OCI-LY3 (cell line): ENCODE measurements around the gene TAX1BP1.

Source experiments
- CTCF ChIP-seq: fragments of 200-600, 300-600 bp; sonication (generic); IDR thresholded peaks from 2 replicates; pipeline ENCODE4 v1.5.1; 2014; ENCODE audit warnings: antibody characterized with exemption, low read length, low read depth
- EZH2phosphoT487 ChIP-seq: fragments of 200-600 bp; shearing (Covaris generic); IDR thresholded peaks from 2 replicates; pipeline ENCODE4 v1.6.1; 2018; ENCODE audit warnings: antibody characterized with exemption, mixed run types, low read depth

DNA sequence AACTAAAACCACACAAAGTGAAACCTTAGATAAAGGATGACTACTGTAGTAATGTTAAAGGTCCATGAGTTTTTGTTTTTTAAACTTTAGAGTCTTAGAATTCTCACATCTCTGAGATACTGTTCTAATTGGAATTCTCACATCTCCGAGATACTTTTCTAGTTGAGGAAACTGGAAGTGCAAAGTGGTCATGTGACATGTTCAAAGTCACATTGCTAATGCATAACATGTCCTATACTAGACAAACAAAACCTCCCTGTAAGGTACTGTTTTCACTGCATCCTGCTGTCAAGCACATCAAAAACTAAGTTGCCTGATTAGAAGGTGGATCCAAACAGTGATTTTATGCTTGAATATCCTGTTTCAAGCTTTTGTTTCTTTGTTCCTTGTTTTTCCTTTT, 13.9 kb downstream of the TAX1BP1 start:
- no peak for TF ChIP-seq EZH2phosphoT487
- TF ChIP-seq CTCF, result no peak
